ENCODE results near the gene NTRK3. TPM values are rescaled to one million over a fixed set of nuclear protein-coding genes. Genes with fewer than 3 reads are reported as not detected.

The NTRK3 gene
- total RNA-seq, 6 donors from 2014 or later, result 1.4 to 11.5 (median 2.4) TPM

GRCh38 chr15:87971076-87971475 lies 285.5 kb downstream of the NTRK3 start:
- 63% methylated on average over 1 to 3 of the region's 3 CpGs for WGBS, 2 donors
- ATAC-seq (ENCODE audit: low FRiP score in 2 of 2) (no peak), DNase-seq (no peak)
- no peaks in the 10 kb centered on the region for H3K4me1 ChIP-seq
- no peak overlapping the region for H3K4me3 ChIP-seq
- no peaks in the 10 kb centered on the region for H3K27me3 ChIP-seq
- no peak overlapping the region for H3K27ac ChIP-seq
- TF ChIP-seq POLR2A (IDR thresholded peaks at IDR 0.05) (no peak), POLR2AphosphoS5 (IDR thresholded peaks at IDR 0.05) (no peak), EP300 (IDR thresholded peaks at IDR 0.05) (no peak)
- TF ChIP-seq, protein P1, sequence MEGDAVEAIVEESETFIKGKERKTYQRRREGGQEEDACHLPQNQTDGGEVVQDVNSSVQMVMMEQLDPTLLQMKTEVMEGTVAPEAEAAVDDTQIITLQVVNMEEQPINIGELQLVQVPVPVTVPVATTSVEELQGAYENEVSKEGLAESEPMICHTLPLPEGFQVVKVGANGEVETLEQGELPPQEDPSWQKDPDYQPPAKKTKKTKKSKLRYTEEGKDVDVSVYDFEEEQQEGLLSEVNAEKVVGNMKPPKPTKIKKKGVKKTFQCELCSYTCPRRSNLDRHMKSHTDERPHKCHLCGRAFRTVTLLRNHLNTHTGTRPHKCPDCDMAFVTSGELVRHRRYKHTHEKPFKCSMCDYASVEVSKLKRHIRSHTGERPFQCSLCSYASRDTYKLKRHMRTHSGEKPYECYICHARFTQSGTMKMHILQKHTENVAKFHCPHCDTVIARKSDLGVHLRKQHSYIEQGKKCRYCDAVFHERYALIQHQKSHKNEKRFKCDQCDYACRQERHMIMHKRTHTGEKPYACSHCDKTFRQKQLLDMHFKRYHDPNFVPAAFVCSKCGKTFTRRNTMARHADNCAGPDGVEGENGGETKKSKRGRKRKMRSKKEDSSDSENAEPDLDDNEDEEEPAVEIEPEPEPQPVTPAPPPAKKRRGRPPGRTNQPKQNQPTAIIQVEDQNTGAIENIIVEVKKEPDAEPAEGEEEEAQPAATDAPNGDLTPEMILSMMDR (IDR thresholded peaks at IDR 0.05), result no peak
- no peaks in the 10 kb centered on the region for H3K9me3 ChIP-seq
- no peaks in the 10 kb centered on the region for H3K36me3 ChIP-seq

- H3K36me3 ChIP-seq, result no peaks in the 10 kb centered on the region
- H3K4me1 ChIP-seq, result no peaks in the 10 kb centered on the region
- 74 to 85% methylated on average over 2 of the region's 2 CpGs for WGBS, 2 donors
- no peak for DNase-seq
- no peaks in the 10 kb centered on the region for H3K27me3 ChIP-seq
- H3K27ac ChIP-seq, result no peak overlapping the region
- H3K4me3 ChIP-seq, result no peak overlapping the region
- TF ChIP-seq, protein P1 (IDR thresholded peaks at IDR 0.05), result no peak
- TF ChIP-seq POLR2A (IDR thresholded peaks at IDR 0.05) (no peak), EP300 (IDR thresholded peaks at IDR 0.05) (no peak), POLR2AphosphoS5 (IDR thresholded peaks at IDR 0.05) (no peak)
- no peaks in the 10 kb centered on the region for H3K9me3 ChIP-seq
- ATAC-seq (ENCODE audit: low FRiP score in 2 of 2), result no peak
Measured at GRCh38 chr15:87967951-87968350, 288.6 kb downstream of the NTRK3 start.

DNA sequence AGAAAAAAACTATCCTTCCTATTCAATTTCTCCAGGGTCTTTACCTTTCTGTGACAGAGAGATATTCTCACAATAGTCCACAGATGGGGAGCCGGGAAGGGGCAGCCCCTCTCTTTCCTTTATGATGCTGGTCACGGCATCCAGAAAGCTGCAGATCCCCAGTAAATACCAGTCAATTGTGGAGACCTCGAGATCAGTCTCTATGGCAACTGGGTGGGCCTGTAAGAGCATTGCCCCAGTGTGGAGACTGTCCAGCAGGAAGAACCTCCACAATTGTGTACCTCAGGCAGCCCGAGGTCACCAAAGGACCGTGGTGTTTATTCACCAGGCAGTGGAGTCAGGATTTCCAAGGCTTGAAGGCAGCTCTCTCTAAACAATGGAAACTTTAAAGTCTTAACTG lies 291.2 kb downstream of the NTRK3 start:
- Histone ChIP-seq H3K9me3 (no peaks in the 10 kb centered on the region), H3K27ac (no peak overlapping the region), H3K36me3 (no peaks in the 10 kb centered on the region), H3K27me3 (no peaks in the 10 kb centered on the region), H3K4me3 (no peak overlapping the region), H3K4me1 (peaks cover 0 to 8% (median 0%) of the 10 kb centered on the region in 4 donors)
- ATAC-seq (ENCODE audit: low FRiP score in 2 of 2), result no peak
- TF ChIP-seq EP300 (IDR thresholded peaks at IDR 0.05), result no peak
- TF ChIP-seq POLR2AphosphoS5 (IDR thresholded peaks at IDR 0.05), result no peak
- TF ChIP-seq, protein P1 (IDR thresholded peaks at IDR 0.05), result no peak
- no peak for TF ChIP-seq POLR2A (IDR thresholded peaks at IDR 0.05)
- WGBS, 2 donors, result 46 to 66% methylated on average over 5 of the region's 5 CpGs
- DNase-seq, result no peak

- 11 to 23% methylated on average over 4 of the region's 4 CpGs for WGBS, 2 donors
- no peak for DNase-seq
- no peak overlapping the region for H3K27ac ChIP-seq
- no peak for ATAC-seq (ENCODE audit: low FRiP score in 2 of 2)
- TF ChIP-seq EP300 (IDR thresholded peaks at IDR 0.05), result no peak
- TF ChIP-seq, protein P1 (IDR thresholded peaks at IDR 0.05), result no peak
- no peak overlapping the region for H3K4me3 ChIP-seq
- H3K36me3 ChIP-seq, result no peaks in the 10 kb centered on the region
- peaks cover 0 to 8% (median 0%) of the 10 kb centered on the region in 4 donors for H3K4me1 ChIP-seq
- H3K9me3 ChIP-seq, result no peaks in the 10 kb centered on the region
- no peaks in the 10 kb centered on the region for H3K27me3 ChIP-seq
Measured at GRCh38 chr15:87962428-87962827, 294.1 kb downstream of the NTRK3 start.

GRCh38 chr15:87961851-87962420 lies 294.6 kb downstream of the NTRK3 start:
- ATAC-seq (ENCODE audit: low FRiP score in 2 of 2), result no peak
- no peak overlapping the region for H3K27ac ChIP-seq
- WGBS, 2 donors, result 14 to 57% methylated on average over 1 to 2 of the region's 2 CpGs
- peaks cover 0 to 8% (median 0%) of the 10 kb centered on the region in 4 donors for H3K4me1 ChIP-seq
- no peaks in the 10 kb centered on the region for H3K27me3 ChIP-seq
- H3K36me3 ChIP-seq, result no peaks in the 10 kb centered on the region
- no peak for DNase-seq
- no peak overlapping the region for H3K4me3 ChIP-seq
- TF ChIP-seq POLR2AphosphoS5 (IDR thresholded peaks at IDR 0.05) (no peak), POLR2A (IDR thresholded peaks at IDR 0.05) (no peak), EP300 (IDR thresholded peaks at IDR 0.05) (no peak)
- TF ChIP-seq, protein P1 (IDR thresholded peaks at IDR 0.05), result no peak
- no peaks in the 10 kb centered on the region for H3K9me3 ChIP-seq

Data from upper lobe of left lung (tissue), 6 donors.